Measurements from ENCODE around the gene IFT43.

IFT43 gene

GRCh38 chr14:75968456-75968855, 17.1 kb upstream of the IFT43 start:
- TF ChIP-seq FOXP2 (optimal IDR thresholded peaks at IDR 0.05; ENCODE audit: borderline replicate concordance, extremely low read depth, extremely low read length, insufficient read depth) (no peak), TAF1 (IDR thresholded peaks at IDR 0.05; ENCODE audit: borderline replicate concordance, insufficient read depth, low read length) (no peak), REST (IDR thresholded peaks at IDR 0.05; ENCODE audit: insufficient read depth in 1 of 2, low read depth in 2 of 2, low read length in 2 of 2) (no peak), POLR2AphosphoS5 (IDR thresholded peaks at IDR 0.05; ENCODE audit: low read depth, low read length) (no peak), SIN3A (IDR thresholded peaks at IDR 0.05; ENCODE audit: borderline replicate concordance, insufficient read depth, low read length) (no peak)

- no peak for TF ChIP-seq REST (IDR thresholded peaks at IDR 0.05; ENCODE audit: insufficient read depth in 1 of 2, low read depth in 2 of 2, low read length in 2 of 2)
- no peak for TF ChIP-seq SIN3A (IDR thresholded peaks at IDR 0.05; ENCODE audit: borderline replicate concordance, insufficient read depth, low read length)
- no peak for TF ChIP-seq FOXP2 (optimal IDR thresholded peaks at IDR 0.05; ENCODE audit: borderline replicate concordance, extremely low read depth, extremely low read length, insufficient read depth)
- no peak for TF ChIP-seq TAF1 (IDR thresholded peaks at IDR 0.05; ENCODE audit: borderline replicate concordance, insufficient read depth, low read length)
- no peak for TF ChIP-seq POLR2AphosphoS5 (IDR thresholded peaks at IDR 0.05; ENCODE audit: low read depth, low read length)
These were observed 16.4 kb upstream of the IFT43 start for GRCh38 chr14:75969126-75969525.

- no peak for TF ChIP-seq POLR2AphosphoS5 (IDR thresholded peaks at IDR 0.05; ENCODE audit: low read depth, low read length)
- TF ChIP-seq SIN3A (IDR thresholded peaks at IDR 0.05; ENCODE audit: borderline replicate concordance, insufficient read depth, low read length): no peak
- no peak for TF ChIP-seq REST (IDR thresholded peaks at IDR 0.05; ENCODE audit: insufficient read depth in 1 of 2, low read depth in 2 of 2, low read length in 2 of 2)
- no peak for TF ChIP-seq TAF1 (IDR thresholded peaks at IDR 0.05; ENCODE audit: borderline replicate concordance, insufficient read depth, low read length)
- no peak for TF ChIP-seq FOXP2 (optimal IDR thresholded peaks at IDR 0.05; ENCODE audit: borderline replicate concordance, extremely low read depth, extremely low read length, insufficient read depth)
These were observed 15.7 kb upstream of the IFT43 start for GRCh38 chr14:75969891-75970290.

GRCh38 chr14:75970989-75971388, 14.6 kb upstream of the IFT43 start:
- no peak for TF ChIP-seq TAF1 (IDR thresholded peaks at IDR 0.05; ENCODE audit: borderline replicate concordance, insufficient read depth, low read length)
- no peak for TF ChIP-seq SIN3A (IDR thresholded peaks at IDR 0.05; ENCODE audit: borderline replicate concordance, insufficient read depth, low read length)
- no peak for TF ChIP-seq FOXP2 (optimal IDR thresholded peaks at IDR 0.05; ENCODE audit: borderline replicate concordance, extremely low read depth, extremely low read length, insufficient read depth)
- no peak for TF ChIP-seq REST (IDR thresholded peaks at IDR 0.05; ENCODE audit: insufficient read depth in 1 of 2, low read depth in 2 of 2, low read length in 2 of 2)
- no peak for TF ChIP-seq POLR2AphosphoS5 (IDR thresholded peaks at IDR 0.05; ENCODE audit: low read depth, low read length)

- TF ChIP-seq TAF1 (IDR thresholded peaks at IDR 0.05; ENCODE audit: borderline replicate concordance, insufficient read depth, low read length) (no peak), SIN3A (IDR thresholded peaks at IDR 0.05; ENCODE audit: borderline replicate concordance, insufficient read depth, low read length) (no peak), REST (IDR thresholded peaks at IDR 0.05; ENCODE audit: insufficient read depth in 1 of 2, low read depth in 2 of 2, low read length in 2 of 2) (no peak), POLR2AphosphoS5 (IDR thresholded peaks at IDR 0.05; ENCODE audit: low read depth, low read length) (no peak), FOXP2 (optimal IDR thresholded peaks at IDR 0.05; ENCODE audit: borderline replicate concordance, extremely low read depth, extremely low read length, insufficient read depth) (no peak)
These were observed 14.1 kb upstream of the IFT43 start for GRCh38 chr14:75971509-75971908.

Data from PFSK-1 (cell line).